ENCODE results near the gene KRTAP5-4.
A peak's percentile ranks its signal among the peaks of the same experiment; 100 is the strongest.
"Not testable (repeated sequence)": the region's sequence is repeated elsewhere in the genome, so short reads cannot be mapped to it uniquely, and the experiment has no call there.

KRTAP5-4 gene

DNA sequence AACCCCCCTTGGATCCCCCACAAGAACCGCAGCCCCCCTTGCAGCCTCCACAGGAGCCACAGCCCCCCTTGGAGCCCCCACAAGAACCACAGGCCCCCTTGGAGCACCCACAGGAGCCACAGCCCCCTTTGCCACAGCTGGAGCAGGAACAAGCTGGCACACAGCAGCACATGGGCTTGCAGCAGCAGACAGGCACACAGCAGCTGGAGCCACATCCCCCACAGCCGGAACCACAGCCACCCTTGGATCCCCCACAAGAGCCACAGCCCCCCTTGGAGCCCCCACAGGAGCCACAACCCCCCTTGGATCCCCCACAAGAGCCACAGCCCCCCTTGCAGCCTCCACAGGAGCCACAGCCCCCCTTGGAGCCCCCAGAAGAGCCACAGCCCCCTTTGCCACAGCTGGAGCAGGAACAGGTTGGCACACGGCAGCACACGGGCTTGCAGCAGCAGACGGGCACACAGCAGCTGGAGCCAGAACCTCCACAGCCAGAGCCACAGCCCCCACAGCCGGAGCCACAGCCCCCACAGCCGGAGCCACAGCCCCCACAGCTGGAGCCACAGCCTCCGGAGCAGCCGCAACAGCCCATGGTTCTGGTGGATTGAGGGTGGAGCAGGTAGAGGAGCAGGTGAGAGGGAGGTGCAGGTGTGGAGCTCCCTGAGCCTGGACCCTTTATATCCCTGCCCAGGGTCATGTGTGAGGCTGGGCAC is 37.1 kb downstream of the KRTAP5-4 start, which contains the start of gene KRTAP5-1:
KRTAP5-1 (minus strand) TSS at position 623 of the 710 bp plus-strand sequence; CDS start at position 589, 34 bp downstream.
- CTCF ChIA-PET: interaction anchor here (2.1 kb wide), 1 partner anchor 8 kb away, joined by 7 read pairs; no protein-coding TSS in a partner anchor
- H3K9me3 ChIP-seq (ENCODE audit: control extremely low read depth in 1 of 5, control insufficient read depth in 4 of 5, insufficient read depth in 2 of 5, low read depth in 1 of 5, low read length in 4 of 5): peaks cover 0 to 16% (median 10%) of the 10 kb centered on the region in 5 experiments
- WGBS (ENCODE audit: insufficient coverage): 42% methylated on average over 4 of the region's 9 CpGs
- H3K4me3 ChIP-seq (ENCODE audit: control insufficient read depth in 1 of 7, extremely low read depth in 1 of 7, insufficient read depth in 4 of 7, low read depth in 2 of 7, low read length in 6 of 7); H3K36me3 ChIP-seq (ENCODE audit: control insufficient read depth in 4 of 4, insufficient read depth in 4 of 4, low read length in 3 of 4); H3K4me1 ChIP-seq (ENCODE audit: control extremely low read depth in 1 of 4, control insufficient read depth in 4 of 4, insufficient read depth in 4 of 4, low read length in 3 of 4); H3K27ac ChIP-seq (ENCODE audit: insufficient read depth in 1 of 2, low read depth in 1 of 2, low read length in 2 of 2, poor library complexity in 1 of 2, severe bottlenecking in 2 of 2); POLR2A ChIA-PET: not testable (repeated sequence)
- peaks cover 0 to 59% (median 10%) of the 10 kb centered on the region in 5 experiments for H3K27me3 ChIP-seq (replicated peaks in 2 of 5; ENCODE audit: control insufficient read depth in 4 of 5, insufficient read depth in 5 of 5, low read length in 4 of 5)
- peak in 2 of 3 donors; percentile 63 to 70 for DNase-seq

DNA sequence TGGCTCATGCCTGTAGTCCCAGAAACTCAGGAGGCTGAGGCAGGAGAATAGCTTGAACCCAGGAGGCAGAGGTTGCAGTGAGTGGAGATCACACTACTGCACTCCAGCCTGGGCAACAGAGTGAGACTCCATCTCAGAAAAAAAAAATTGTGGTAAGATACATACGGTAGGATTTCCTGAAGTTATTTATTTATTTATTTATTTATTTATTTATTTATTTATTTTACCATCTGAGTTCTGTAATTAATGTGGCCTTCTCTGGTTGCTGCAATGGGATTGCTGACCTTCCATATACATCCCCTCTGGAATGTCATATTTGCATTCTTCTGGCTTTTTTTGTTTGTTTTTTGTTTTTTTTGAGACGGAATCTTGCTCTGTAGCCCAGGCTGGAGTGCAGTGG is 39.0 kb downstream of the KRTAP5-4 start:
- H3K4me1 ChIP-seq (ENCODE audit: control extremely low read depth in 1 of 4, control insufficient read depth in 4 of 4, insufficient read depth in 4 of 4, low read length in 3 of 4); H3K36me3 ChIP-seq (ENCODE audit: control insufficient read depth in 4 of 4, insufficient read depth in 4 of 4, low read length in 3 of 4); DNase-seq; H3K4me3 ChIP-seq (ENCODE audit: control insufficient read depth in 1 of 7, extremely low read depth in 1 of 7, insufficient read depth in 4 of 7, low read depth in 2 of 7, low read length in 6 of 7); POLR2A ChIA-PET; H3K27ac ChIP-seq (ENCODE audit: insufficient read depth in 1 of 2, low read depth in 1 of 2, low read length in 2 of 2, poor library complexity in 1 of 2, severe bottlenecking in 2 of 2): not testable (repeated sequence)
- Histone ChIP-seq H3K9me3 (ENCODE audit: control extremely low read depth in 1 of 5, control insufficient read depth in 4 of 5, insufficient read depth in 2 of 5, low read depth in 1 of 5, low read length in 4 of 5) (peaks cover 4 to 26% (median 21%) of the 10 kb centered on the region in 5 experiments), H3K27me3 (replicated peaks in 2 of 5; ENCODE audit: control insufficient read depth in 4 of 5, insufficient read depth in 5 of 5, low read length in 4 of 5) (peaks cover 4 to 50% (median 6%) of the 10 kb centered on the region in 5 experiments)
- WGBS (ENCODE audit: insufficient coverage): no CpG with 5 or more reads among the region's 2 CpGs
- CTCF ChIA-PET: interaction anchor here (1.2 to 2.0 kb wide), 2 partner anchors 9 to 23 kb away, joined by 4 to 7 read pairs; no protein-coding TSS in a partner anchor

DNA sequence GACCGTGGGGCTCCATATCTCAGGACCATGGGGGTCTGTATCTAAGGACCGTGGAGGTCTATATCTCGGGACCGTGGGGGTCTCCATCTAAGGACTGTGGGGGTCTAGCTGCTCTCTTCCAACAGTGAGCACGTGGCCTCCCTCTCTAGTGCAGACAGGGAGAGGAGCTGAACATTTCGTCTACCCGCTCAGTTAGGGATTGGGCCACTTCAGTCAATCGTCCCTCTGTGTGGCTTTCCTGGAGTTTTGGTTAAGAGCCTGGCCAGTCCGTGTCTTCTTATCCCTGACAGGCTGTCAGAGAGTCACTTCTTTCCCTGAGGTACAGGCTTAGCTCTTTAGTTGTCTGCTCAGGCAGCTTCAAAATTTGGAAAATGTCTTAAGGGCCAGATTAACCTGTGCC is 40.0 kb downstream of the KRTAP5-4 start:
- CTCF ChIA-PET: interaction anchor here (1.2 to 2.0 kb wide), 2 partner anchors 8 to 22 kb away, joined by 4 to 7 read pairs; no protein-coding TSS in a partner anchor
- H3K27ac ChIP-seq (ENCODE audit: insufficient read depth in 1 of 2, low read depth in 1 of 2, low read length in 2 of 2, poor library complexity in 1 of 2, severe bottlenecking in 2 of 2): no peak overlapping the region
- H3K36me3 ChIP-seq (ENCODE audit: control insufficient read depth in 4 of 4, insufficient read depth in 4 of 4, low read length in 3 of 4): no peaks in the 10 kb centered on the region
- no peak for DNase-seq
- peaks cover 0 to 8% (median 6%) of the 10 kb centered on the region in 4 experiments for H3K4me1 ChIP-seq (ENCODE audit: control extremely low read depth in 1 of 4, control insufficient read depth in 4 of 4, insufficient read depth in 4 of 4, low read length in 3 of 4)
- H3K27me3 ChIP-seq (replicated peaks in 2 of 5; ENCODE audit: control insufficient read depth in 4 of 5, insufficient read depth in 5 of 5, low read length in 4 of 5): peaks cover 4 to 49% (median 6%) of the 10 kb centered on the region in 5 experiments
- H3K4me3 ChIP-seq (ENCODE audit: control insufficient read depth in 1 of 7, extremely low read depth in 1 of 7, insufficient read depth in 4 of 7, low read depth in 2 of 7, low read length in 6 of 7): no peak overlapping the region
- POLR2A ChIA-PET: no interaction called here
- peaks cover 4 to 27% (median 21%) of the 10 kb centered on the region in 5 experiments for H3K9me3 ChIP-seq (ENCODE audit: control extremely low read depth in 1 of 5, control insufficient read depth in 4 of 5, insufficient read depth in 2 of 5, low read depth in 1 of 5, low read length in 4 of 5)
- WGBS (ENCODE audit: insufficient coverage): 90% methylated on average over 9 of the region's 9 CpGs

DNA sequence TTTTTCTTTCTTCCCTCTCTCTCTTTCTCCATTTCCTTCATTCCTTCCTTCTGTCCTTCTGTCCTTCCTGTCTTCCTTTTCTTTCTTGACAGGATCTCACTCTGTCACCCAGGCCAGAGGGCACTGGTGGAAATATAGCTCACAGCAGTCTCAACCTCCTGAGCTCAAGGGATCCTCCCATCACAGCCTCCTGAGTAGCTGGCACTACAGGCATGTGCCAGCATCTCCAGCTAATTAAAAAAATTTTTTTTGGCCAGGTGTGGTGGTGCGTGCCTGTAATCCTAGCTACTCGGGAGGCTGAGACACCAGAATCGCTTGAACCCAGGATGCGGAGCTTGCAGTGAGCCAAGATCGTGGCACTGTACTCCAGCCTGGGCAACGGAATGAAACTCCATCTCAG is 45.1 kb downstream of the KRTAP5-4 start:
- CTCF ChIA-PET: interaction anchor here (1.1 to 2.4 kb wide), 6 partner anchors 9 to 61 kb away, joined by 3 to 8 read pairs (median 4); partner anchors contain the start of gene KRTAP5-1
- POLR2A ChIA-PET: no interaction called here
- 86% methylated on average over 5 of the region's 6 CpGs for WGBS (ENCODE audit: insufficient coverage)

DNA sequence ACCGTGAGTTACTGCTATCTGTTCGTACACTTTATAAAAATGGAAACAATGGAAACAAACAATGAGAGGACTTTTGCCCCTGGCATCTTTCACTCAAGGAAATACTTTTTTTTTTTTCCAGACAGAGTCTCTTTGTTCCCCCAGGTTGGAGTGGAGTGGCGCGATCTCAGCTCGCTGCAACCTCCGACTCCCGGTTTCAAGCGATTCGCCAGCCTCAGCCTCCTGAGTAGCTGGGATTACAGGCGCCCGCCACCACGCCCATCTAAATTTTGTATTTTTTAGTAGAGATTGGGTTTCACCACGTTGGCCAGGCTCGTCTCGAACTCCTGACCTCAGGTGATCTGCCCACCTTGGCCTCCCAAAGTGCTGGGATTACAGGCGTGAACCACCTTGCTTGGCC is 46.2 kb downstream of the KRTAP5-4 start:
- not testable (repeated sequence) for H3K4me3 ChIP-seq (ENCODE audit: control insufficient read depth in 1 of 7, extremely low read depth in 1 of 7, insufficient read depth in 4 of 7, low read depth in 2 of 7, low read length in 6 of 7); DNase-seq; H3K27ac ChIP-seq (ENCODE audit: insufficient read depth in 1 of 2, low read depth in 1 of 2, low read length in 2 of 2, poor library complexity in 1 of 2, severe bottlenecking in 2 of 2); H3K36me3 ChIP-seq (ENCODE audit: control insufficient read depth in 4 of 4, insufficient read depth in 4 of 4, low read length in 3 of 4)
- ChIA-PET CTCF (interaction anchor here (0.7 to 3.0 kb wide), 5 partner anchors 11 to 1151 kb away, joined by 3 to 20 read pairs (median 6); no protein-coding TSS in a partner anchor), POLR2A (interaction anchor here (0.7 to 2.3 kb wide), 2 partner anchors 9 to 12 kb away, joined by 3 to 6 read pairs; no protein-coding TSS in a partner anchor)
- Histone ChIP-seq H3K4me1 (ENCODE audit: control extremely low read depth in 1 of 4, control insufficient read depth in 4 of 4, insufficient read depth in 4 of 4, low read length in 3 of 4) (peaks cover 0 to 29% (median 19%) of the 10 kb centered on the region in 4 experiments), H3K27me3 (replicated peaks in 2 of 5; ENCODE audit: control insufficient read depth in 4 of 5, insufficient read depth in 5 of 5, low read length in 4 of 5) (peaks cover 4 to 68% (median 14%) of the 10 kb centered on the region in 5 experiments), H3K9me3 (ENCODE audit: control extremely low read depth in 1 of 5, control insufficient read depth in 4 of 5, insufficient read depth in 2 of 5, low read depth in 1 of 5, low read length in 4 of 5) (peaks cover 4 to 17% (median 8%) of the 10 kb centered on the region in 5 experiments)
- WGBS (ENCODE audit: insufficient coverage): 88% methylated on average over 11 of the region's 16 CpGs

More for the DNA sequence above, 45.1 kb downstream of the KRTAP5-4 start:
- Histone ChIP-seq H3K27me3 (replicated peaks in 2 of 5; ENCODE audit: control insufficient read depth in 4 of 5, insufficient read depth in 5 of 5, low read length in 4 of 5) (peaks cover 4 to 65% (median 13%) of the 10 kb centered on the region in 5 experiments), H3K27ac (ENCODE audit: insufficient read depth in 1 of 2, low read depth in 1 of 2, low read length in 2 of 2, poor library complexity in 1 of 2, severe bottlenecking in 2 of 2) (no peak overlapping the region), H3K36me3 (ENCODE audit: control insufficient read depth in 4 of 4, insufficient read depth in 4 of 4, low read length in 3 of 4) (no peaks in the 10 kb centered on the region), H3K4me3 (ENCODE audit: control insufficient read depth in 1 of 7, extremely low read depth in 1 of 7, insufficient read depth in 4 of 7, low read depth in 2 of 7, low read length in 6 of 7) (no peak overlapping the region), H3K9me3 (ENCODE audit: control extremely low read depth in 1 of 5, control insufficient read depth in 4 of 5, insufficient read depth in 2 of 5, low read depth in 1 of 5, low read length in 4 of 5) (peaks cover 4 to 22% (median 16%) of the 10 kb centered on the region in 5 experiments), H3K4me1 (ENCODE audit: control extremely low read depth in 1 of 4, control insufficient read depth in 4 of 4, insufficient read depth in 4 of 4, low read length in 3 of 4) (peaks cover 0 to 21% (median 12%) of the 10 kb centered on the region in 4 experiments)
- DNase-seq: no peak

DNA sequence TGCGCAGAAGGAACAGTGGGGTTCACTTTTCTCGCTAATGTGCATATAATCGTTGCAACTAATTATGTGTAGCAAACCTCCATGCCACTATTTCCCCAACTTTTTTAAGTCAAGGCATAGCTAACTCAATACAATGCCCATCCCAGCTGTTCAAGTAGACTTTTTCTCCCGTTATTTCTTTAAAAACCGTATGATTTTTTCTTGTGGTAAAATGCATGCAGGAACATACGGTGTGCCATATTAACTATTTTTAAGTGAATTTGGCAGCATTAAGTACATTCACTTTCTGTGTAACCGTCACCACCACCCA is 47.0 kb downstream of the KRTAP5-4 start:
- CTCF ChIA-PET: interaction anchor here (0.6 to 3.0 kb wide), 15 partner anchors 8 to 445 kb away, joined by 3 to 20 read pairs (median 6); no protein-coding TSS in a partner anchor
- H3K27me3 ChIP-seq (replicated peaks in 2 of 5; ENCODE audit: control insufficient read depth in 4 of 5, insufficient read depth in 5 of 5, low read length in 4 of 5): peaks cover 4 to 77% (median 22%) of the 10 kb centered on the region in 5 experiments
- DNase-seq: no peak
- H3K4me1 ChIP-seq (ENCODE audit: control extremely low read depth in 1 of 4, control insufficient read depth in 4 of 4, insufficient read depth in 4 of 4, low read length in 3 of 4): peaks cover 0 to 30% (median 20%) of the 10 kb centered on the region in 4 experiments
- 10% methylated on average over 5 of the region's 7 CpGs for WGBS (ENCODE audit: insufficient coverage)
- peaks cover 4 to 17% (median 6%) of the 10 kb centered on the region in 5 experiments for H3K9me3 ChIP-seq (ENCODE audit: control extremely low read depth in 1 of 5, control insufficient read depth in 4 of 5, insufficient read depth in 2 of 5, low read depth in 1 of 5, low read length in 4 of 5)
- H3K4me3 ChIP-seq (ENCODE audit: control insufficient read depth in 1 of 7, extremely low read depth in 1 of 7, insufficient read depth in 4 of 7, low read depth in 2 of 7, low read length in 6 of 7): no peak overlapping the region
- H3K27ac ChIP-seq (ENCODE audit: insufficient read depth in 1 of 2, low read depth in 1 of 2, low read length in 2 of 2, poor library complexity in 1 of 2, severe bottlenecking in 2 of 2): no peak overlapping the region
- no peaks in the 10 kb centered on the region for H3K36me3 ChIP-seq (ENCODE audit: control insufficient read depth in 4 of 4, insufficient read depth in 4 of 4, low read length in 3 of 4)
- POLR2A ChIA-PET: interaction anchor here (1.0 to 2.3 kb wide), 2 partner anchors 11 to 22 kb away, joined by 6 read pairs; no protein-coding TSS in a partner anchor

All from common myeloid progenitor, CD34-positive (primary cell).